Loucy (cell line): ENCODE results near the gene BOC.

Experiments used
- CTCF ChIP-seq: fragments of 200-600 bp; sonication (generic); conservative IDR thresholded peaks from 2 replicates; pipeline ENCODE4 v1.5.1; 2014; ENCODE audit warnings: mild to moderate bottlenecking, antibody characterized with exemption, low read length
- EZH2phosphoT487 ChIP-seq: fragments of 200-600 bp; IDR thresholded peaks from 2 replicates; pipeline ENCODE4 v1.6.1; 2018; ENCODE audit warnings: antibody characterized with exemption, mild to moderate bottlenecking, moderate library complexity, borderline replicate concordance

GRCh38 chr3:113166357-113166718 is 45.0 kb upstream of the BOC start:
- no peak for TF ChIP-seq EZH2phosphoT487
- no peak for TF ChIP-seq CTCF
